Body of pancreas (tissue), 4 donors: ENCODE measurements around the gene SMAD5.

Experiments
- CTCF ChIP-seq, 7 experiments: fragments of 450-650 bp in 4 of 7; fragments of 200-600 bp in 3 of 7; sonication (generic) in 3 of 7; IDR thresholded peaks; one replicate each; pipeline ENCODE4 v1.5.1; 2016 to 2019; ENCODE audit warnings: antibody characterized with exemption in 7 of 7
- POLR2A ChIP-seq, 3 donors: fragments of 450-650 bp; IDR thresholded peaks; one replicate each; pipeline ENCODE4 v1.6.1; 2016; ENCODE audit warnings: antibody characterized with exemption in 3 of 3, mild to moderate bottlenecking in 2 of 3

GRCh38 chr5:136086783-136087566 is 45.7 kb upstream of the SMAD5 start:
- TF ChIP-seq CTCF (IDR thresholded peaks at IDR 0.05), result no peak
- TF ChIP-seq POLR2A (IDR thresholded peaks at IDR 0.05), result no peak
